ENCODE results near the gene OSTN. TPM values are rescaled to one million over a fixed set of nuclear protein-coding genes. Genes with fewer than 3 reads are reported as not detected.

OSTN gene
- total RNA-seq, 2 experiments from 2014 or later = not detected

- H3K9me3 ChIP-seq (ENCODE audit: control insufficient read depth in 1 of 2, insufficient read depth in 1 of 2, low read length in 2 of 2) = no peaks in the 10 kb centered on the region
- no peaks in the 10 kb centered on the region for H3K4me1 ChIP-seq (ENCODE audit: insufficient read depth, low read length)
- ATAC-seq (ENCODE audit: poor library complexity) (no peak), DNase-seq (no peak)
- intact Hi-C loops (cut with DNase I, micrococcal nuclease) = no loop called here
- no peaks in the 10 kb centered on the region for H3K9me3 Mint-ChIP-seq
- H3K27me3 Mint-ChIP-seq = peaks cover 9% of the 10 kb centered on the region
- H3K36me3 ChIP-seq (ENCODE audit: insufficient read depth, low read length) = no peaks in the 10 kb centered on the region
- no peak overlapping the region for H3K27ac Mint-ChIP-seq
- CTCF ChIA-PET = no interaction called here
- H3K4me3 ChIP-seq (ENCODE audit: low read length) = no peak overlapping the region
- no peak overlapping the region for H3K27ac ChIP-seq (ENCODE audit: low read depth in 1 of 2, low read length in 2 of 2)
- no peak overlapping the region for H3K4me3 Mint-ChIP-seq
- POLR2A ChIA-PET = no interaction called here
- H3K4me1 Mint-ChIP-seq (ENCODE audit: low read depth) = no peaks in the 10 kb centered on the region
- TF ChIP-seq, protein P1, sequence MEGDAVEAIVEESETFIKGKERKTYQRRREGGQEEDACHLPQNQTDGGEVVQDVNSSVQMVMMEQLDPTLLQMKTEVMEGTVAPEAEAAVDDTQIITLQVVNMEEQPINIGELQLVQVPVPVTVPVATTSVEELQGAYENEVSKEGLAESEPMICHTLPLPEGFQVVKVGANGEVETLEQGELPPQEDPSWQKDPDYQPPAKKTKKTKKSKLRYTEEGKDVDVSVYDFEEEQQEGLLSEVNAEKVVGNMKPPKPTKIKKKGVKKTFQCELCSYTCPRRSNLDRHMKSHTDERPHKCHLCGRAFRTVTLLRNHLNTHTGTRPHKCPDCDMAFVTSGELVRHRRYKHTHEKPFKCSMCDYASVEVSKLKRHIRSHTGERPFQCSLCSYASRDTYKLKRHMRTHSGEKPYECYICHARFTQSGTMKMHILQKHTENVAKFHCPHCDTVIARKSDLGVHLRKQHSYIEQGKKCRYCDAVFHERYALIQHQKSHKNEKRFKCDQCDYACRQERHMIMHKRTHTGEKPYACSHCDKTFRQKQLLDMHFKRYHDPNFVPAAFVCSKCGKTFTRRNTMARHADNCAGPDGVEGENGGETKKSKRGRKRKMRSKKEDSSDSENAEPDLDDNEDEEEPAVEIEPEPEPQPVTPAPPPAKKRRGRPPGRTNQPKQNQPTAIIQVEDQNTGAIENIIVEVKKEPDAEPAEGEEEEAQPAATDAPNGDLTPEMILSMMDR (IDR thresholded peaks at IDR 0.05) = no peak
- H3K36me3 Mint-ChIP-seq (ENCODE audit: low read depth) = no peaks in the 10 kb centered on the region
- H3K27me3 ChIP-seq (ENCODE audit: control insufficient read depth in 1 of 2, insufficient read depth in 2 of 2, low read length in 2 of 2) = no peaks in the 10 kb centered on the region
Measured at GRCh38 chr3:191283400-191283799, 84.4 kb downstream of the OSTN start.

GRCh38 chr3:191290311-191291025 lies 91.4 kb downstream of the OSTN start:
- ChIA-PET CTCF (interaction anchor here (1.1 kb wide), 1 partner anchor 37 kb away, joined by 3 read pairs; no protein-coding TSS in a partner anchor), POLR2A (interaction anchor here (1.0 kb wide), 1 partner anchor 38 kb away, joined by 5 read pairs; no protein-coding TSS in a partner anchor)
- DNase-seq = peak in 2 of 14 experiments; percentile 12 to 50
- no peaks in the 10 kb centered on the region for H3K36me3 Mint-ChIP-seq (ENCODE audit: low read depth)
- peaks cover 10% of the 10 kb centered on the region for H3K4me1 Mint-ChIP-seq (ENCODE audit: low read depth)
- H3K4me1 ChIP-seq (ENCODE audit: insufficient read depth, low read length) = no peaks in the 10 kb centered on the region
- no peaks in the 10 kb centered on the region for H3K9me3 ChIP-seq (ENCODE audit: control insufficient read depth in 1 of 2, insufficient read depth in 1 of 2, low read length in 2 of 2)
- ATAC-seq (ENCODE audit: poor library complexity) = no peak
- peak overlapping the region; percentile 6 for H3K27ac Mint-ChIP-seq
- no peaks in the 10 kb centered on the region for H3K36me3 ChIP-seq (ENCODE audit: insufficient read depth, low read length)
- H3K4me3 Mint-ChIP-seq = peak overlapping the region; percentile 6
- no peaks in the 10 kb centered on the region for H3K9me3 Mint-ChIP-seq
- no peak overlapping the region for H3K4me3 ChIP-seq (ENCODE audit: low read length)
- TF ChIP-seq, protein P1 (IDR thresholded peaks at IDR 0.05) = no peak
- no peaks in the 10 kb centered on the region for H3K27me3 ChIP-seq (ENCODE audit: control insufficient read depth in 1 of 2, insufficient read depth in 2 of 2, low read length in 2 of 2)
- intact Hi-C loops (cut with DNase I, micrococcal nuclease) = no loop called here
- H3K27ac ChIP-seq (ENCODE audit: low read depth in 1 of 2, low read length in 2 of 2) = no peak overlapping the region
- H3K27me3 Mint-ChIP-seq = no peaks in the 10 kb centered on the region

GRCh38 chr3:191292243-191293015 lies 93.4 kb downstream of the OSTN start:
- Histone ChIP-seq H3K4me3 (ENCODE audit: low read length) (no peak overlapping the region), H3K36me3 (ENCODE audit: insufficient read depth, low read length) (no peaks in the 10 kb centered on the region), H3K4me1 (ENCODE audit: insufficient read depth, low read length) (no peaks in the 10 kb centered on the region), H3K9me3 (ENCODE audit: control insufficient read depth in 1 of 2, insufficient read depth in 1 of 2, low read length in 2 of 2) (no peaks in the 10 kb centered on the region), H3K27ac (ENCODE audit: low read depth in 1 of 2, low read length in 2 of 2) (no peak overlapping the region), H3K27me3 (ENCODE audit: control insufficient read depth in 1 of 2, insufficient read depth in 2 of 2, low read length in 2 of 2) (no peaks in the 10 kb centered on the region)
- no peaks in the 10 kb centered on the region for H3K27me3 Mint-ChIP-seq
- H3K4me1 Mint-ChIP-seq (ENCODE audit: low read depth) = peaks cover 10% of the 10 kb centered on the region
- TF ChIP-seq, protein P1 (IDR thresholded peaks at IDR 0.05) = no peak
- H3K4me3 Mint-ChIP-seq = no peak overlapping the region
- no peaks in the 10 kb centered on the region for H3K9me3 Mint-ChIP-seq
- POLR2A ChIA-PET = no interaction called here
- no peak overlapping the region for H3K27ac Mint-ChIP-seq
- no peaks in the 10 kb centered on the region for H3K36me3 Mint-ChIP-seq (ENCODE audit: low read depth)
- DNase-seq (no peak), ATAC-seq (ENCODE audit: poor library complexity) (no peak)
- CTCF ChIA-PET = no interaction called here
- intact Hi-C loops (cut with DNase I, micrococcal nuclease) = no loop called here
